ENCODE results near the gene LRRC4.

GRCh38 chr7:128000048-128000447, 31.2 kb downstream of the LRRC4 start:
- TF ChIP-seq CTCF (IDR thresholded peaks at IDR 0.05 in 8 of 11, conservative IDR thresholded peaks at IDR 0.05 in 3 of 11) (no peak), POLR2A (IDR thresholded peaks at IDR 0.05) (no peak), POLR2AphosphoS5 (IDR thresholded peaks at IDR 0.05) (no peak)

Data from spleen (tissue), 7 donors.